NCI-H2107 treated with DMSO at 0.1 percent for 48 hours (cell line): ENCODE data around the gene FBN1.

Experiments used
- DNase-seq: peaks from one replicate; lab custom pipeline; 2025; ENCODE audit not compliant: unreplicated experiment; lab: John Stamatoyannopoulos, UW

FBN1 gene

GRCh38 chr15:48408327-48408726, 237.2 kb downstream of the FBN1 start:
- DNase-seq: no peak

- DNase-seq: no peak
Measured at GRCh38 chr15:48407646-48408045, 237.9 kb downstream of the FBN1 start.

GRCh38 chr15:48406911-48407310, 238.6 kb downstream of the FBN1 start:
- DNase-seq: no peak

- DNase-seq: no peak
Measured at GRCh38 chr15:48406266-48406891, 239.1 kb downstream of the FBN1 start.

GRCh38 chr15:48402427-48403177, 242.9 kb downstream of the FBN1 start:
- DNase-seq: no peak

- no peak for DNase-seq
Measured at GRCh38 chr15:48400086-48400485, 245.4 kb downstream of the FBN1 start.

- no peak for DNase-seq
Measured at GRCh38 chr15:48397841-48398240, 247.7 kb downstream of the FBN1 start.

- no peak for DNase-seq
Measured at GRCh38 chr15:48396020-48396419, 249.5 kb downstream of the FBN1 start.

- DNase-seq: no peak
Measured at GRCh38 chr15:48395521-48396011, 249.9 kb downstream of the FBN1 start.

- DNase-seq: no peak
Measured at GRCh38 chr15:48394970-48395369, 250.5 kb downstream of the FBN1 start.

GRCh38 chr15:48393645-48394506, 251.6 kb downstream of the FBN1 start:
- DNase-seq: peak; percentile 5

GRCh38 chr15:48392356-48392755, 253.2 kb downstream of the FBN1 start:
- no peak for DNase-seq

- DNase-seq: no peak
Measured at GRCh38 chr15:48391950-48392349, 253.6 kb downstream of the FBN1 start.

- no peak for DNase-seq
Measured at GRCh38 chr15:48389691-48390143, 255.8 kb downstream of the FBN1 start.

GRCh38 chr15:48388910-48389309, 256.6 kb downstream of the FBN1 start:
- no peak for DNase-seq

- DNase-seq: no peak
Measured at GRCh38 chr15:48388016-48388851, 257.3 kb downstream of the FBN1 start.

GRCh38 chr15:48385031-48385830, 260.3 kb downstream of the FBN1 start:
- DNase-seq: no peak

GRCh38 chr15:48384616-48385015, 260.9 kb downstream of the FBN1 start:
- no peak for DNase-seq

- no peak for DNase-seq
Measured at GRCh38 chr15:48383031-48383430, 262.5 kb downstream of the FBN1 start.

GRCh38 chr15:48381861-48382260, 263.6 kb downstream of the FBN1 start:
- no peak for DNase-seq
